ENCODE data around the gene GGN.
"Not testable (repeated sequence)": the region's sequence is repeated elsewhere in the genome, so short reads cannot be mapped to it uniquely, and the experiment has no call there.

GGN gene

GRCh38 chr19:38360839-38361631, 26.8 kb downstream of the GGN start:
- DNase-seq = no peak

GRCh38 chr19:38360351-38360750, 27.5 kb downstream of the GGN start:
- DNase-seq = no peak

GRCh38 chr19:38359242-38360021, 28.4 kb downstream of the GGN start:
- DNase-seq = no peak

GRCh38 chr19:38358071-38358470, 29.8 kb downstream of the GGN start:
- DNase-seq = no peak

GRCh38 chr19:38355728-38356725, 31.8 kb downstream of the GGN start:
- DNase-seq = no peak

GRCh38 chr19:38352611-38353010, 35.2 kb downstream of the GGN start:
- no peak for DNase-seq

GRCh38 chr19:38351865-38352395, 35.9 kb downstream of the GGN start:
- no peak for DNase-seq

- no peak for DNase-seq
These were observed 37.0 kb downstream of the GGN start for GRCh38 chr19:38350883-38351282.

- no peak for DNase-seq
These were observed 41.0 kb downstream of the GGN start for GRCh38 chr19:38346837-38347236.

GRCh38 chr19:38340927-38341326, 46.9 kb downstream of the GGN start:
- DNase-seq = no peak

- DNase-seq = not testable (repeated sequence)
These were observed 48.8 kb downstream of the GGN start for GRCh38 chr19:38339011-38339410.

- no peak for DNase-seq
These were observed 50.5 kb downstream of the GGN start for GRCh38 chr19:38337360-38337653.

GRCh38 chr19:38336638-38337359, 51.0 kb downstream of the GGN start:
- peak; percentile 93 for DNase-seq

GRCh38 chr19:38335949-38336637, 51.7 kb downstream of the GGN start:
- DNase-seq = peak; percentile 92

All from RPMI8226 (cell line).